H1 (cell line): ENCODE data around the gene RNF2. TPM values are rescaled to one million over a fixed set of nuclear protein-coding genes. Genes with fewer than 3 reads are reported as not detected.

Source experiments
- CTCF ChIA-PET: fragments of 300-600 bp; sonication (Branson Sonifier 250); formaldehyde crosslinking; loops from one replicate; lab custom pipeline; 2021; ENCODE audit not compliant: partially characterized antibody; lab: Charles Lee
- POLR2A ChIA-PET: fragments of 300-600 bp; sonication (Branson Sonifier 250); formaldehyde crosslinking; loops from one replicate; lab custom pipeline; 2021; ENCODE audit warnings: inconsistent platforms; ENCODE audit not compliant: partially characterized antibody; lab: Charles Lee
- DNase-seq, 2 experiments: peaks; one replicate each; pipeline versions ENCODE4 v3.0.0 to v3.0.0-alpha.2; 2010 to 2022; ENCODE audit warnings: low spot score in 2 of 2, low read depth in 1 of 2, mixed read lengths in 1 of 2
- FAIRE-seq: peaks from 2 replicates; lab custom pipeline; 2011; peaks lifted over from hg19 to GRCh38; lab: Jason Lieb, UNC
- H2AFZ ChIP-seq: 2 replicates; pipeline ENCODE4 v1.8.1; 2012; ENCODE audit warnings: low read length, inconsistent platforms
- H2AK5ac ChIP-seq: 2 replicates; pipeline ENCODE4 v1.6.1; 2013; ENCODE audit warnings: low read depth, low read length
- H2BK120ac ChIP-seq: replicated peaks from 2 replicates; pipeline ENCODE3; 2013; ENCODE audit warnings: low read depth, low read length, inconsistent platforms
- H2BK12ac ChIP-seq: 2 replicates; pipeline ENCODE4 v1.6.1; 2013; ENCODE audit warnings: low read depth, low read length
- H2BK15ac ChIP-seq: 2 replicates; pipeline ENCODE4 v1.6.1; 2013; ENCODE audit warnings: low read length
- H2BK20ac ChIP-seq: 2 replicates; pipeline ENCODE4 v1.6.1; 2013; ENCODE audit warnings: low read length
- H2BK5ac ChIP-seq: 2 replicates; pipeline ENCODE4 v1.6.1; 2013; ENCODE audit warnings: low read depth, low read length
- H3K14ac ChIP-seq: 2 replicates; pipeline ENCODE4 v1.6.1; 2013; ENCODE audit warnings: inconsistent platforms; ENCODE audit not compliant: insufficient read length
- H3K18ac ChIP-seq: 2 replicates; pipeline ENCODE4 v1.6.1; 2013; ENCODE audit warnings: low read length; ENCODE audit errors: extremely low read depth
- H3K23ac ChIP-seq: 2 replicates; pipeline ENCODE4 v1.6.1; 2013; ENCODE audit warnings: inconsistent platforms; ENCODE audit not compliant: insufficient read length
- H3K23me2 ChIP-seq: 2 replicates; pipeline ENCODE4 v1.6.1; 2013; ENCODE audit warnings: low read depth, low read length
- H3K27ac ChIP-seq: 2 replicates; pipeline ENCODE4 v1.6.1; 2011; ENCODE audit warnings: low read depth, low read length, inconsistent platforms
- H3K27me3 ChIP-seq, 4 experiments: replicated peaks in 1 of 4; 1 replicate in 1 of 4; 2 replicates in 3 of 4; pipeline versions ENCODE4 v1.6.1 to v1.8.1; 2011 to 2013; ENCODE audit warnings: low read length in 3 of 4, mild to moderate bottlenecking in 3 of 4, inconsistent platforms in 2 of 4, mixed read lengths in 2 of 4, moderate library complexity in 1 of 4; ENCODE audit not compliant: control insufficient read depth in 3 of 4, insufficient read depth in 3 of 4; ENCODE audit errors: extremely low read depth in 1 of 4
- H3K36me3 ChIP-seq, 4 experiments: 2 replicates each; pipeline versions ENCODE4 v1.6.1 to v1.8.1; 2011 to 2013; ENCODE audit warnings: mild to moderate bottlenecking in 4 of 4, low read length in 3 of 4, moderate library complexity in 2 of 4, control low read depth in 1 of 4, inconsistent platforms in 1 of 4; ENCODE audit not compliant: insufficient read depth in 4 of 4, control insufficient read depth in 2 of 4
- H3K4ac ChIP-seq: replicated peaks from 2 replicates; pipeline ENCODE3; 2013; ENCODE audit warnings: low read length, low read depth, mixed read lengths, inconsistent platforms; ENCODE audit not compliant: insufficient read length
- H3K4me1 ChIP-seq, 4 experiments: replicated peaks in 1 of 4; 1 replicate in 1 of 4; 2 replicates in 3 of 4; pipeline versions ENCODE4 v1.6.1 to v1.8.1; 2011 to 2013; ENCODE audit warnings: low read length in 3 of 4, inconsistent platforms in 2 of 4, mixed read lengths in 1 of 4; ENCODE audit not compliant: insufficient read depth in 4 of 4, control insufficient read depth in 3 of 4
- H3K4me2 ChIP-seq, 2 experiments: 2 replicates each; pipeline versions ENCODE4 v1.6.1 to v1.8.1; 2011 to 2013; ENCODE audit warnings: low read depth in 2 of 2, low read length in 2 of 2, control low read depth in 1 of 2, inconsistent platforms in 1 of 2, mild to moderate bottlenecking in 1 of 2; ENCODE audit not compliant: insufficient read depth in 1 of 2
- H3K4me3 ChIP-seq, 4 experiments: fragments of 200-600, 300-600 bp in 1 of 4; sonication (generic), shearing (Covaris generic), sonication (Bioruptor Twin) in 1 of 4; 2 replicates each; pipeline versions ENCODE4 v1.5.1 to v1.8.1; 2011 to 2016; ENCODE audit warnings: low read length in 4 of 4, low read depth in 3 of 4, control low read depth in 2 of 4, inconsistent platforms in 2 of 4, mild to moderate bottlenecking in 2 of 4, mixed read lengths in 1 of 4, moderate library complexity in 1 of 4; ENCODE audit not compliant: insufficient read depth in 2 of 4; ENCODE audit errors: extremely low read depth in 1 of 4
- H3K56ac ChIP-seq: replicated peaks from 2 replicates; pipeline ENCODE3; 2013; ENCODE audit warnings: low read depth, mild to moderate bottlenecking, mixed read lengths, low read length, inconsistent platforms; ENCODE audit not compliant: insufficient read length
- H3K79me1 ChIP-seq: 2 replicates; pipeline ENCODE4 v1.6.1; 2013; ENCODE audit warnings: low read depth, low read length, control low read depth
- H3K79me2 ChIP-seq, 2 experiments: 2 replicates each; pipeline versions ENCODE4 v1.6.1 to v1.8.1; 2012 to 2013; ENCODE audit warnings: low read length in 2 of 2, mild to moderate bottlenecking in 2 of 2, inconsistent platforms in 1 of 2; ENCODE audit not compliant: insufficient read depth in 2 of 2, control insufficient read depth in 1 of 2
- H3K9ac ChIP-seq, 4 experiments: replicated peaks in 1 of 4; 1 replicate in 1 of 4; 2 replicates in 3 of 4; pipeline versions ENCODE4 v1.6.1 to v1.8.1; 2011 to 2013; ENCODE audit warnings: low read depth in 3 of 4, low read length in 3 of 4, control low read depth in 2 of 4, mild to moderate bottlenecking in 2 of 4, moderate library complexity in 2 of 4, inconsistent platforms in 1 of 4; ENCODE audit errors: extremely low read depth in 1 of 4
- H3K9me3 ChIP-seq, 2 experiments: 2 replicates each; pipeline versions ENCODE4 v1.6.1 to v1.8.1; 2012 to 2013; ENCODE audit warnings: mild to moderate bottlenecking in 2 of 2, moderate library complexity in 2 of 2, control low read depth in 1 of 2, inconsistent platforms in 1 of 2, low read depth in 1 of 2, low read length in 1 of 2, mixed read lengths in 1 of 2; ENCODE audit not compliant: insufficient read depth in 2 of 2
- H4K20me1 ChIP-seq, 2 experiments: replicated peaks in 1 of 2; 2 replicates each; pipeline versions ENCODE3 to v1.8.1; 2011 to 2013; ENCODE audit warnings: inconsistent platforms in 2 of 2, low read length in 2 of 2, mild to moderate bottlenecking in 1 of 2; ENCODE audit not compliant: insufficient read depth in 2 of 2, control insufficient read depth in 1 of 2
- H4K5ac ChIP-seq: 2 replicates; pipeline ENCODE4 v1.6.1; 2013; ENCODE audit warnings: low read length, low read depth, mixed read lengths, inconsistent platforms; ENCODE audit not compliant: insufficient read length
- H4K8ac ChIP-seq: 2 replicates; pipeline ENCODE4 v1.8.0; 2013; ENCODE audit warnings: mild to moderate bottlenecking, moderate library complexity, low read length, inconsistent platforms; ENCODE audit not compliant: insufficient read depth; ENCODE audit errors: extremely low read depth
- H4K91ac ChIP-seq: replicated peaks from 2 replicates; pipeline ENCODE3; 2013; ENCODE audit warnings: low read length, mixed read lengths, inconsistent platforms; ENCODE audit not compliant: insufficient read length
- EZH2 ChIP-seq: fragments of 200-600 bp; sonication (generic); IDR thresholded peaks from 2 replicates; pipeline ENCODE4 v1.7.1; 2012; ENCODE audit warnings: low read depth, mild to moderate bottlenecking, moderate library complexity, low read length, inconsistent platforms; ENCODE audit not compliant: severe bottlenecking
- TBP ChIP-seq: IDR thresholded peaks from 2 replicates; pipeline ENCODE4 v1.6.1; 2011; ENCODE audit warnings: low read depth, low read length, improper control_type of control experiment
- TCF12 ChIP-seq: IDR thresholded peaks from 2 replicates; pipeline ENCODE4 v1.6.1; 2011; ENCODE audit warnings: low read depth, mild to moderate bottlenecking, low read length
- WGBS, 2 experiments: shearing (Covaris generic) in 1 of 2; methylation state at CpG; one replicate each; pipeline versions ENCODE4 v1.1.6 to v1.1.7; 2013 to 2015; ENCODE audit warnings: low lambda C conversion rate in 2 of 2, mixed read lengths in 2 of 2, inconsistent platforms in 1 of 2, low coverage in 1 of 2, missing lambda C conversion rate in 1 of 2; ENCODE audit not compliant: insufficient replicate concordance in 2 of 2, insufficient coverage in 1 of 2, insufficient read length in 1 of 2; ENCODE audit errors: extremely low coverage in 1 of 2, missing lambda C conversion rate in 1 of 2; 5-methylcytosine and 5-hydroxymethylcytosine counted together
- polyA plus RNA-seq, 7 experiments: library from polyadenylated mRNA; depleted of rRNA in 3 of 7; stranded (reverse) in 5 of 7; unstranded in 2 of 7; fragments of >200 nt in 5 of 7; fragments of 200-250 nt in 2 of 7; gene quantifications; 1 replicate in 5 of 7; 2 replicates in 1 of 7; 4 replicates in 1 of 7; pipeline versions ENCODE4 v1.2.1 to v1.2.3, GENCODE V29; 2011 to 2013; ENCODE audit warnings: missing spikeins in 2 of 7, mixed read lengths in 2 of 7
- total RNA-seq: library from RNA; stranded (reverse); fragmentation: NEBNext Ultra II Directional; extraction: Animal tissue kit (Norgen Biotek cat#: 25700); gene quantifications from 2 replicates; pipeline ENCODE4 v1.2.1, GENCODE V29; 2021

Gene RNF2
- total and polyA plus RNA-seq, 2 of the 8 experiments (the other 6 are each of a cell fraction or from before 2014, with no cell fraction given), result 28.9 to 58.9 TPM

DNA sequence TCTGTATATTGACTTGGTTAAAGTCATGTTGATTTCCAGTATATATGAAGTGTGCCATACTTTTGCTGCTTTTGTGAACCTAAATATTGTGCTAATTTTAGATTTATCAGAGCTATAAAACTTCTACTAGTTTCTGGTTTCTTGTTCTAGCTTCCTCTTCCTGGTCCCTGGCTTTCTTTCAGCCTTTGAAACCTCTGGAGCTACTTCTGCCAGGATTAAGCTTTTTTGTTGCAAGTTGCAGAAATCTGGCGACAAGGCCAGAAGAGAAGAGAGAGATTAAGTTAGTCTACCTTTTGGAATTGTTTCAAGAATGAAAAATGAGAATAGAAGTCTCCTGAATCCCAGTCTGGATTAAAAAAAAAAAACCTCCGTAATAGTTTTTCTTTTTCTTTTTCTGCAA lies 13.5 kb downstream of the RNF2 start:
- Histone ChIP-seq H2AFZ (no peak overlapping the region), H2BK15ac (no peak overlapping the region), H3K14ac (no peak overlapping the region), H2BK5ac (no peak overlapping the region), H3K56ac (no peak overlapping the region), H2BK20ac (no peak overlapping the region), H3K36me3 (no peaks in the 10 kb centered on the region), H3K27me3 (peaks cover 0 to 1% (median 0%) of the 10 kb centered on the region in 4 experiments; a peak in 1 of 7 replicates), H3K27ac (no peak overlapping the region), H3K4me1 (peaks cover 0 to 5% (median 0%) of the 10 kb centered on the region in 4 experiments; a peak in 2 of 7 replicates), H2BK12ac (no peak overlapping the region), H3K9ac (no peak overlapping the region), H3K23ac (no peak overlapping the region), H3K79me2 (peaks cover 24 to 98% of the 10 kb centered on the region in 2 experiments), H3K18ac (no peak overlapping the region), H3K79me1 (peaks cover 3% of the 10 kb centered on the region; the same call in 1 of the 2 replicates), H3K4ac (no peak overlapping the region), H3K4me2 (no peak overlapping the region), H3K23me2 (no peaks in the 10 kb centered on the region), H4K8ac (no peak overlapping the region), H3K9me3 (no peaks in the 10 kb centered on the region), H2BK120ac (no peak overlapping the region), H2AK5ac (no peak overlapping the region), H4K20me1 (peaks cover 6 to 7% of the 10 kb centered on the region in 2 experiments), H4K5ac (no peak overlapping the region), H3K4me3 (no peak overlapping the region), H4K91ac (no peak overlapping the region)
- POLR2A ChIA-PET, result interaction anchor here (0.6 to 1.1 kb wide), 2 partner anchors 13 to 14 kb away, joined by 3 read pairs; partner anchors contain the start of gene RNF2
- FAIRE-seq (no peak), DNase-seq (no peak)
- 89% methylated on average over 2 of the region's 2 CpGs; no CpG with 5 or more reads in 1 of the 2 experiments for WGBS, 2 experiments
- CTCF ChIA-PET, result interaction anchor here (0.5 kb wide), 1 partner anchor 27 kb away, joined by 3 read pairs; no protein-coding TSS in a partner anchor
- TF ChIP-seq TBP, result no peak
- no peak for TF ChIP-seq EZH2
- no peak for TF ChIP-seq TCF12
